AG08395 (cell line): Measurements from ENCODE around the gene CASQ2.

Experiments used
- DNase-seq: peaks from one replicate; pipeline ENCODE4 v3.0.0; 2012; ENCODE audit warnings: mixed read lengths, low spot score

Gene CASQ2

DNA sequence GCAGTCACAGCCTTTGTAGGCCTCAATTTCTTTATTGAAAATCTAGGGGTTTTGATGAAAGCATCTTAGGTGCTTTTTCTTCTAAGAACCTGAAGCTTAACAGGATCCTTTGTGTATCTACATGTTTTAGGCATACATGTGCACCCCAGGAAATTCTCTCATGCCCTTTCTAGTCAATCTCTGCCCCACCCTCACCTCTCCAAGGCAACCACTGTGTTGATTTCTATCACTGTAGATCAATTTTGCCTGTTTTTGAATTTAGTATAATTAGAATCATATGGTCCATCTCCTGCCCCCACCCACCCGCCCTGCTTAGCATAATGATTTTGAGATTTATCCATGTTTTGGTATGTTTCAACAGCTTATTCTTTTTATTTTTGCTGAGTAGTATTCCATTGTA is 107.4 kb downstream of the CASQ2 start:
- no peak for DNase-seq

DNA sequence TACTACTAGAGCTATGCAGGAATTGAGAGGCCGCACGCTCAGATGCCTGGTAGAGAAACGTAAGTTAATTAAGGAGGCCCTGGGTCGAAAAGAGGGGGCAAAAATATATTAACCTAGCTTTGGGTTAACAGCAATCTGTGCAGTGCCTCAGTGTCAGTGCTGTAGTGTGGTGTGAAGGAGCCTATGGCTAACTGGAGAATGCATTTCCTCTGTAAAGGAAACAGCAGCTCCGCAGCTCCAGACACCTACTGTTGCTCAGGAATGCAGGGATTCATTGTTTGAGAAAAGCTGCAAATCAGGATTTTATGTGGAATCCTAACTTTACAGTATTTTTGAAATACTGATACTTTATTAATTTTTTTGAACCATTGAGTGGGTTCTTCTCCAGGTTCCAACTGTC is 108.4 kb downstream of the CASQ2 start:
- no peak for DNase-seq

DNA sequence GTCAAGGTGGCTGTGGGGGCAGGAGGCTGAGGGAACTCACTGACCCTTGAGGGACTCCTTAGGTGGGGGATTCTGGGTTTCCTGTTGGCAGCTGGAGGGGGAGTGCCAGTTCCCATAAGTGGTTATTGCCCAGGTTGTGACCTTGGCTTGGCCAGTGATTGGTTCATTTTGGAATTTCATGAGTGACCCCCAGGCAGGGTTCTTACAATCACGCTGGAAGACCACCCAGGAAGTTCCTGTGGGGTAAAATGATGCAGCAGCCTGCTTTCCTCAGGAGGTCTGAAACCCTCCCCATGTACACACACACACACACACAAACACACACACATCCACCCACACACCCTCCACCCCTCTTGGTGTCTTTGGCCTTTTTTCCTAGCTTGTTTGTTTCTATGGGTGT is 109.9 kb downstream of the CASQ2 start:
- no peak for DNase-seq

DNA sequence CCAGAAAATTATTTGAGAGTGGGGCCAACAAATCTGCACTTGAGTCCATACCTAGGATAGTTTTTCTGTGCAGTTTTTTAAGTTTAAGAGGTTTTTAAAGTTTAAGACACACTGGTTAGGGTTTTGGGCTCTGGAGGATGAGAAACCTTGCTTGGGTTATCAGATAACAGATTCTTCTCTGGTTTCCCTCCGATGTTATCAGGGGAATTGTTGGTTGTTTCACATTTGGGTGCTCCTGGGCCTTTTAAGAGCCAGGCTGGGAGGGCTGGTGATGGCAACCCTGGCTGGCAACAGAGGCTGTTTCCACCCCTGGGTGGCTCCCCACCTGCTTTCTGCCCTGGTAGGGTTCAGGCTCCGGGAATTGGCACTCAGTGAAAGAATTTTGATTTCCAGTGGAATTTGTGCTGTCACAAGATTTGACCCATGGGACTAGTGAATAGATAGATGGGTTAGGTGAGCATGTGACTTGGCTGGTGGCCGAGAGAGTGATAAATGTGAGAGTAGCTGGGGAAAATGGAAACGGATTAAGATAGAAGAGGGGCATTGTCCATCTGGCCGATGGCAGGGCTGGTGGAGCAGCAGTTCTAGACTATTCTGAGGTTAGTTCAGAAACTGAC is 111.9 kb downstream of the CASQ2 start:
- no peak for DNase-seq

DNA sequence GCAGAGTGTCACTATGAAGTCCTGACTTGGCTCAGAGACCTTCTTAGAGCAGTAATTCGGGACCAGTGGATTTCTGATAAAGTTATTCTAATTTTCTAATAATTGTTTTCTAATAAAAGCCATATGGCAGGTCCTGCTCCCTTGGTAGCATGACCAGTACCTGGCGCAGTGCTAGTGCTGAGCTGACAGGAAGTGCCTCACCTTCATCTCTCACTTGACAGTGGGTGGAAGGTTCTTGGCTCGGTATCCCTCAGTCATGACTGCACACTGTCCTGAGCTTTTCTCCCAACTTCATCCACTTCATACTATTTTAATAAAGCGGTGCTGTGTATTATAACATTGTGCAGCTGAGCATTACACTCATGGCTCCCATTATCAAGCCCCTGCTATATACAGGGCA is 112.6 kb downstream of the CASQ2 start:
- no peak for DNase-seq

DNA sequence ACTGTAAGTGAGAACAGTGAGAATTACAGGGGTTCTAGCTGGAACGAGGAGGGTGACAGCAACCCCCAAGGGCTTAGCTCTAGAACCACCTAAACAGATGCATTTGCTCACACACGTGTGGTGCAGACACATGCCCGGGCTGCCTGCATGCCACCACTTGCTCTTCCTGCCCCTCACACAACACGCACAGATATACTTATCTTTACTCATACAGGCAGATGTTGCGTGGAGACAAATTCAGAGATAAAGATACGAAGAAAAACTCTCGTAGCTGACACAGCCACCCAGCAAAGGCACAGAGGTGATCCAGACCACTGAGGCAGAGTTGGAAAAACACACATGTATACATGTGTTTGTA is 113.2 kb downstream of the CASQ2 start:
- DNase-seq = no peak

DNA sequence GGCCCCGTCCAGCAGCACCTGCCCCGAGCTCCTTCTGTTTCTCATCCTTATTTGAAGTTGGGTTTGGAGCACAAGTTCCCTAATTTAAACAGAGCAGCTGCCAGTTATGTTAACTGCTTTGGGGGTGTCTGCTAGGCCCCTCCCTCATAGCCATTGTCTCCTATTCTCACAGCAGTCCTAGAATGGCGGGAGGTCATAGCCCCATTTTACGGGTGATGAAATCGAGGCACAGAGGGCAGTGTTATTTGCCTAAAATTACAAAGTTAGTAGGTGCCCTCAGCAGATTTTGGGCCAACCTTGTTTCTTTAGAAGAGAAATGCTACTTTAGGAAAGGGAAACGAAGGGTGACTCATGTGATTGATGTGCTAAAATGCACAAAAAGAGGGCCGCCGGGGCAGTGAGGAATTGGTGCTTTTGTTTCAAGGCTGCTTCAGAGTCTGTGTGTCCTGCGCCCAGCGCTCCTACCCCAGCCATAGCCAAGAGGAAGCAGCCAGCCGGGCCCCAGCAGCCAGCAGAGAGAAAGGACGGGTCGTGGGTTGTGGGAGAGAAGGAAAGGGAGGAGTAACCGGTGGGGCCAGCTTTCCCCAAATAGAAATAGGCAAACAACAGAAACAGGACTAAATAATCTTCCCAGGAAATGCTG is 113.7 kb downstream of the CASQ2 start:
- no peak for DNase-seq

DNA sequence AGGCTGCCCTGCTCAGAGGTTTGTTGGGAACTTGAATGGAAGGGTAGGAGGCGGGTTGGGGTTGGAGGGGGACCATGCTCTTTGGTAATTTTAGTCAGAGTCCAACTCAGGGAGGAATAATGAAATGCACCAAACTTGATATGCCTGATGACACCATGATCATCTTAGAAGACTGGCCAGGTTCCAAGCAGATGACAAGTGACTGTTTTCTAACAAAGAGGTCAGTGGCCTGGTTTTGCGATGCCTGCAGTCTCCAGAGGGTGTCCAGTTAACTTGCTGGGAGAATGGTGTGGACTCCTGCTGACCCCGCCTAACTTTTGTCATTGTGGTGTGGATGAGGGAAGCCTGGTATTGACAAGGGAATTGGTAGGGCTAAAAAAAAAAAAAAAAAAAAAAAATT is 114.4 kb downstream of the CASQ2 start:
- DNase-seq = no peak

DNA sequence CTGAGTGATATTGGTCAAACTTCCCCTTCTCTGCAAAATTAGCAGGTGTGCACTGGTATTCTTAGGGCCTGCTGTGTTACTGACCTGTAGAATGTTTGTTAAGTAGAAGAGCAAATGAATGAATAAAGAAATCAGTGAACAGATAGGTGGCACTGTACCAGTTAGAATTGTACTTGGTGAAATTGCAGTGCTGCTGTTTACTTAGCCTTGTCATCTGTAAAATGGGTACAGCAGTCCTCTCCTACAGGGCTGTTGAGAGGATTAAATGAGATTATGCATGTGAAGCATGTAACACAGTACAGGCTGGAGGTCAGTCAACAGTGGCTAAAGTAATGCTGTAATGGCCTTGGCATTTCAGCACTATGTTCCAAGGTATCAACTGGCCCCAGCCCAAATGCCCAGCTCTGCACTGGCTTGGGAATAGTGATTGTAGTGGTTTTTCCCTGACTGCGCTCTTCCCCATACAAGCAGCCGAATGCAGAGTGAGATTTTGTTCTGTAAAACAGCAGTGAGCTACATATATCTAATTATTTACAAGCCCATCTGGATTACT is 116.2 kb downstream of the CASQ2 start:
- no peak for DNase-seq

DNA sequence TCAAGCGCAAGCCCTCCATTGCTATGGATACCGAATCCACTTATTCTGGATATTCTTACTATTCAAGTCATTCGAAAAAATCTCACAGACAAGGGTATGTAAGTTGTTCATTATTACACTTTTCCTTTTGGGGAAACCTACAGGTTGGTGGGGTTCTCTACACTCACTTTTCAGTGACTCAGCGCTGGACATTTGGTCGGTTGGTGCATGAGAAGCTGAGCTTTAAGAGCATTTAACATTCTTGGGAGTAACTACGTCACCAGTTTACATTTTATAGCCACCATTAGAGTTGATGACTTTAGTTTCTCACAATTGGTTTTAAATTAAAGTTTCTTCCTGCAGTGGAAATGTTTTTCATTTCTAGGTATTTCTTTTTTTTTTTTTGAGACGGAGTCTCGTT is 117.1 kb downstream of the CASQ2 start:
- DNase-seq = no peak

DNA sequence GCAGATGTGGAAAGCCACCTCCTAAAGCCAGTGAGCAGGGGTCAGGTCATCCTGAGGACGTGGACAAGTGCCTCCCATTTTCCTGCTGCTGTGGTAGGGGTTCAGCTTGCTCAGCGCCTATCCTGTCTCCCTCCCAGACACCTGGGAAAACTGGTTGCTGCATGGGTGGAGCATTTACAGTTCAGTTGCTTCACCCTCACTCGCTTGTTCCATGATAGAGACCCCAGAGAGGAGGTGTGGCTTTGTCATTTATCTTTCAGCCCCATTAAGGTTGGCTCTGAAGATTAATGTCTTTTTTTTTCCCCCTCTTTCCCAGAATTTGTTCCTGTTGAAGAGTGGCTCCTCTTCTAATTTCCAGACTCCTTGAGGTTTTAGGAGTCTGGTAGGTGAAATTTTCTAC is 117.6 kb downstream of the CASQ2 start:
- no peak for DNase-seq
